ENCODE data around the gene PARP6.
A peak's percentile ranks its signal among the peaks of the same experiment; 100 is the strongest.

PARP6 gene

GRCh38 chr15:72242775-72243370 is 29.5 kb downstream of the PARP6 start:
- TF ChIP-seq, protein P1, sequence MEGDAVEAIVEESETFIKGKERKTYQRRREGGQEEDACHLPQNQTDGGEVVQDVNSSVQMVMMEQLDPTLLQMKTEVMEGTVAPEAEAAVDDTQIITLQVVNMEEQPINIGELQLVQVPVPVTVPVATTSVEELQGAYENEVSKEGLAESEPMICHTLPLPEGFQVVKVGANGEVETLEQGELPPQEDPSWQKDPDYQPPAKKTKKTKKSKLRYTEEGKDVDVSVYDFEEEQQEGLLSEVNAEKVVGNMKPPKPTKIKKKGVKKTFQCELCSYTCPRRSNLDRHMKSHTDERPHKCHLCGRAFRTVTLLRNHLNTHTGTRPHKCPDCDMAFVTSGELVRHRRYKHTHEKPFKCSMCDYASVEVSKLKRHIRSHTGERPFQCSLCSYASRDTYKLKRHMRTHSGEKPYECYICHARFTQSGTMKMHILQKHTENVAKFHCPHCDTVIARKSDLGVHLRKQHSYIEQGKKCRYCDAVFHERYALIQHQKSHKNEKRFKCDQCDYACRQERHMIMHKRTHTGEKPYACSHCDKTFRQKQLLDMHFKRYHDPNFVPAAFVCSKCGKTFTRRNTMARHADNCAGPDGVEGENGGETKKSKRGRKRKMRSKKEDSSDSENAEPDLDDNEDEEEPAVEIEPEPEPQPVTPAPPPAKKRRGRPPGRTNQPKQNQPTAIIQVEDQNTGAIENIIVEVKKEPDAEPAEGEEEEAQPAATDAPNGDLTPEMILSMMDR (conservative IDR thresholded peaks at IDR 0.05; ENCODE audit: control insufficient read depth, insufficient read depth, low read depth, low read length), result no peak

DNA sequence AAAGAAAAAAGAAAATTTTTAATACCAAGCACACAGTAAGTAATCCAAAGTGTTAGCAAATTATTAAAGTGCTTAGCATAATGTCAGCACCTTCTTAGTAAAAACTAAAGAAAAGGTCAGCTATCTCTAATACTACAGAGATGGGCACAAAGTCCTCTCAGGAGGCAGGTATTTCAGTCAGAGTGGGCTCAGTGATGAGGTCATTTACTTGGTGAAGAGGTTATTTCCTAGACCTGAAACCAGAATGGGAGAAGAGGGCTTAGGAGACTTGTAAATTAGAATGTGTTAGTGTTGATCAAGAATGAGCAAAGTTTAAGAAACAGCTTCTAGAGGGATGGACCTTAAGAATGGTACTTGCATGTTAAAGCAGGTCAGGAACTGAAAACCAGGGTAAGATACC is 32.7 kb downstream of the PARP6 start:
- no peak for DNase-seq (ENCODE audit: low read depth)
- TF ChIP-seq, protein P1 (conservative IDR thresholded peaks at IDR 0.05; ENCODE audit: control insufficient read depth, insufficient read depth, low read depth, low read length), result no peak
- no peak overlapping the region for H3K4me3 ChIP-seq (ENCODE audit: control insufficient read depth, low read depth, low read length)

More at GRCh38 chr15:72242775-72243370, 29.5 kb downstream of the PARP6 start:
- no peak overlapping the region for H3K4me3 ChIP-seq (ENCODE audit: control insufficient read depth, low read depth, low read length)
- DNase-seq (ENCODE audit: low read depth), result no peak

- no peak overlapping the region for H3K4me3 ChIP-seq (ENCODE audit: control insufficient read depth, low read depth, low read length)
- TF ChIP-seq, protein P1 (conservative IDR thresholded peaks at IDR 0.05; ENCODE audit: control insufficient read depth, insufficient read depth, low read depth, low read length), result no peak
- no peak for DNase-seq (ENCODE audit: low read depth)
Observed at GRCh38 chr15:72238586-72238985, 33.8 kb downstream of the PARP6 start.

DNA sequence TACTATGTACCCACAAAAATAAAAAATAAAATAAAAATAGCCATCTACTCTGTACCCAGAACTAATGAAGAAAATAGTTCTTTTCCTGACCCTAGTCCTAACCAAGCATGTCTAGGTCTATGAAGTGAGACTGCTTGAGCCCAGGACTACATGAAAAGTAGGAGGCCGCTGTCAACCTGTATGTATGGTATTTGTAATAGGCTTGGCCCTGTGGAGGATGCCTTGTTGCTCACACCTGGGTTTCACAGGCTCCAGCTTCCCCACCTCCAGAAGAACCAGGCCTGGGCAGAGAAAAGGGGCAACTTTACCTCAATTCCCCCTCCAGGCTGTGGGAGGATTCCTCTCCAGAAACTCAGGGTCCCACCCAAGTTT is 34.5 kb downstream of the PARP6 start:
- no peak overlapping the region for H3K4me3 ChIP-seq (ENCODE audit: control insufficient read depth, low read depth, low read length)
- TF ChIP-seq, protein P1 (conservative IDR thresholded peaks at IDR 0.05; ENCODE audit: control insufficient read depth, insufficient read depth, low read depth, low read length), result no peak
- no peak for DNase-seq (ENCODE audit: low read depth)

GRCh38 chr15:72237029-72237852 is 35.1 kb downstream of the PARP6 start:
- peak; percentile 97 for DNase-seq (ENCODE audit: low read depth)
- TF ChIP-seq, protein P1 (conservative IDR thresholded peaks at IDR 0.05; ENCODE audit: control insufficient read depth, insufficient read depth, low read depth, low read length), result no peak
- peak overlapping the region; percentile 53 for H3K4me3 ChIP-seq (ENCODE audit: control insufficient read depth, low read depth, low read length)

- TF ChIP-seq, protein P1 (conservative IDR thresholded peaks at IDR 0.05; ENCODE audit: control insufficient read depth, insufficient read depth, low read depth, low read length), result no peak
- no peak for DNase-seq (ENCODE audit: low read depth)
- H3K4me3 ChIP-seq (ENCODE audit: control insufficient read depth, low read depth, low read length), result peak overlapping the region; percentile 53
Observed at GRCh38 chr15:72236381-72237003, 35.9 kb downstream of the PARP6 start.
